ENCODE measurements around the gene ECHDC3.
A peak's percentile ranks its signal among the peaks of the same experiment; 100 is the strongest.

Gene ECHDC3

GRCh38 chr10:11758527-11759236, 16.5 kb downstream of the ECHDC3 start (continued):
- TF ChIP-seq ZNF529 (tag by site-specific recombination; IDR thresholded peaks at IDR 0.05; ENCODE audit: insufficient replicate concordance) (no peak), ZNF398 (tag by site-specific recombination; IDR thresholded peaks at IDR 0.05) (no peak), ZNF658 (tag by site-specific recombination; IDR thresholded peaks at IDR 0.05) (no peak), SP3 (tag by site-specific recombination; IDR thresholded peaks at IDR 0.05) (no peak), ZNF184 (tag by site-specific recombination; IDR thresholded peaks at IDR 0.05) (no peak), KLF7 (tag by site-specific recombination; IDR thresholded peaks at IDR 0.05; ENCODE audit: borderline replicate concordance) (peak; percentile 67; the same call in 1 of the 2 replicates), ZNF692 (tag by site-specific recombination; IDR thresholded peaks at IDR 0.05) (peak; percentile 34; the same call in 1 of the 2 replicates), GLIS1 (tag by site-specific recombination; IDR thresholded peaks at IDR 0.05) (peak; percentile 92), ZNF623 (tag by site-specific recombination; IDR thresholded peaks at IDR 0.05) (no peak)

- CTCF ChIA-PET, result interaction anchor here (0.6 to 6.3 kb wide), 2 partner anchors 23 to 245 kb away, joined by 10 to 59 read pairs; no protein-coding TSS in a partner anchor
- TF ChIP-seq YY2 (tag by site-specific recombination; IDR thresholded peaks at IDR 0.05), result no peak
- no peak for TF ChIP-seq ZNF202 (tag by site-specific recombination; IDR thresholded peaks at IDR 0.05; ENCODE audit: borderline replicate concordance)
- no peak for TF ChIP-seq ZNF155 (tag by site-specific recombination; IDR thresholded peaks at IDR 0.05)
- no peak for TF ChIP-seq ZFP41 (tag by site-specific recombination; IDR thresholded peaks at IDR 0.05; ENCODE audit: borderline replicate concordance)
- TF ChIP-seq ZNF670 (tag by site-specific recombination; IDR thresholded peaks at IDR 0.05; ENCODE audit: low read depth), result no peak
- TF ChIP-seq ZNF707 (tag by site-specific recombination; IDR thresholded peaks at IDR 0.05), result no peak
- no peak for TF ChIP-seq KLF9 (tag by site-specific recombination; IDR thresholded peaks at IDR 0.05; ENCODE audit: low read depth)
- TF ChIP-seq CTCF (tag by site-specific recombination; IDR thresholded peaks at IDR 0.05), result no peak
- no peak for TF ChIP-seq ELK4 (IDR thresholded peaks at IDR 0.05; ENCODE audit: borderline replicate concordance, low read depth, low read length)
- TF ChIP-seq ZBTB44 (tag by site-specific recombination; IDR thresholded peaks at IDR 0.05), result no peak
- TF ChIP-seq ZFHX2 (tag by site-specific recombination; conservative IDR thresholded peaks at IDR 0.05), result no peak
- TF ChIP-seq INSM2 (tag by site-specific recombination; IDR thresholded peaks at IDR 0.05), result no peak
- no peak for TF ChIP-seq BCL11B (tag by site-specific recombination; IDR thresholded peaks at IDR 0.05; ENCODE audit: low read depth)
- TF ChIP-seq ZNF544 (tag by site-specific recombination; IDR thresholded peaks at IDR 0.05), result no peak
- TF ChIP-seq SP2 (tag by site-specific recombination; IDR thresholded peaks at IDR 0.05), result no peak
- no peak for TF ChIP-seq ZNF366 (tag by site-specific recombination; conservative IDR thresholded peaks at IDR 0.05)
These were observed 17.2 kb downstream of the ECHDC3 start for GRCh38 chr10:11759347-11759746.

More at GRCh38 chr10:11759347-11759746, 17.2 kb downstream of the ECHDC3 start:
- Histone ChIP-seq H3K9me3 (ENCODE audit: control insufficient read depth, insufficient read depth, low read depth, low read length) (no peaks in the 10 kb centered on the region), H3K36me3 (ENCODE audit: control insufficient read depth in 2 of 2, insufficient read depth in 1 of 2, low read length in 2 of 2) (no peaks in the 10 kb centered on the region; a peak in 1 of 3 replicates), H3K4me1 (ENCODE audit: control insufficient read depth, insufficient read depth, low read length) (peaks cover 4% of the 10 kb centered on the region; the same call in 1 of the 2 replicates), H3K27ac (ENCODE audit: extremely low read depth, low read depth, low read length) (no peak overlapping the region), H3K4me3 (ENCODE audit: low read depth, low read length) (no peak overlapping the region)
- POLR2A ChIA-PET, result no interaction called here

Data from HEK293 (cell line).